ENCODE measurements around the gene ANKRD55. TPM values are rescaled to one million over a fixed set of nuclear protein-coding genes. Genes with fewer than 3 reads are reported as not detected.

ANKRD55 gene
- polyA plus RNA-seq, 1 of the 3 experiments (the other 2 are of a cell fraction), result not detected

- CTCF ChIA-PET, result no interaction called here
- TF ChIP-seq USF2 (IDR thresholded peaks at IDR 0.05; ENCODE audit: borderline replicate concordance, low read depth, low read length) (no peak), FOSL2 (IDR thresholded peaks at IDR 0.05; ENCODE audit: borderline replicate concordance, low read depth) (no peak), RAD21 (IDR thresholded peaks at IDR 0.05; ENCODE audit: low read length) (no peak), GATA2 (CRISPR knock-in tag; IDR thresholded peaks at IDR 0.05) (no peak), NFIC (IDR thresholded peaks at IDR 0.05; ENCODE audit: borderline replicate concordance) (no peak), TCF12 (IDR thresholded peaks at IDR 0.05) (no peak), RCOR1 (IDR thresholded peaks at IDR 0.05; ENCODE audit: low read length) (no peak), FOXJ3 (CRISPR knock-in tag; IDR thresholded peaks at IDR 0.05) (no peak), RXRA (IDR thresholded peaks at IDR 0.05; ENCODE audit: borderline replicate concordance, low read depth) (no peak), ELF1 (IDR thresholded peaks at IDR 0.05) (no peak), TAF1 (IDR thresholded peaks at IDR 0.05; ENCODE audit: borderline replicate concordance, low read depth, low read length) (no peak), FOXM1 (IDR thresholded peaks at IDR 0.05; ENCODE audit: low read depth) (no peak)
- H3K9me2 ChIP-seq, result no peaks in the 10 kb centered on the region
- H3K27ac ChIP-seq (ENCODE audit: low read depth in 2 of 2, low read length in 1 of 2), result no peak overlapping the region
- H3F3A ChIP-seq (replicated peaks; ENCODE audit: insufficient read depth), result peaks cover 12% of the 10 kb centered on the region
- DNase-seq, result no peak
- no peaks in the 10 kb centered on the region for H4K20me1 ChIP-seq (ENCODE audit: insufficient read depth)
- no peaks in the 10 kb centered on the region for H3K27me3 ChIP-seq (ENCODE audit: insufficient read depth)
- no peak overlapping the region for H3K4me2 ChIP-seq
- POLR2A ChIA-PET, result no interaction called here
- no peak overlapping the region for H3K4me3 ChIP-seq (ENCODE audit: low read depth in 2 of 2, low read length in 1 of 2)
- H3K9ac ChIP-seq, result no peak overlapping the region
- 97% methylated on average over 3 of the region's 3 CpGs for WGBS (ENCODE audit: low lambda C conversion rate)
- H3K9me3 ChIP-seq, result no peaks in the 10 kb centered on the region
- H3K79me2 ChIP-seq (ENCODE audit: insufficient read depth), result no peaks in the 10 kb centered on the region
- no peak overlapping the region for H2AFZ ChIP-seq (ENCODE audit: low read depth)
- H3K4me1 ChIP-seq (ENCODE audit: control insufficient read depth in 1 of 2, insufficient read depth in 2 of 2, low read depth in 1 of 2, low read length in 1 of 2), result peaks cover 0 to 13% of the 10 kb centered on the region in 2 experiments; a peak in 2 of 4 replicates
- no peaks in the 10 kb centered on the region for H3K36me3 ChIP-seq (replicated peaks in 1 of 2; ENCODE audit: control insufficient read depth in 1 of 2, insufficient read depth in 2 of 2, low read length in 1 of 2)
Measured at GRCh38 chr5:56095579-56096102, 137.5 kb downstream of the ANKRD55 start.

GRCh38 chr5:56094579-56095361 lies 138.4 kb downstream of the ANKRD55 start:
- Histone ChIP-seq H3K4me1 (ENCODE audit: control insufficient read depth in 1 of 2, insufficient read depth in 2 of 2, low read depth in 1 of 2, low read length in 1 of 2) (peaks cover 0 to 9% of the 10 kb centered on the region in 2 experiments; a peak in 2 of 4 replicates), H2AFZ (ENCODE audit: low read depth) (no peak overlapping the region), H3K79me2 (ENCODE audit: insufficient read depth) (no peaks in the 10 kb centered on the region), H3K36me3 (replicated peaks in 1 of 2; ENCODE audit: control insufficient read depth in 1 of 2, insufficient read depth in 2 of 2, low read length in 1 of 2) (no peaks in the 10 kb centered on the region), H3K4me2 (no peak overlapping the region), H3K4me3 (ENCODE audit: low read depth in 2 of 2, low read length in 1 of 2) (no peak overlapping the region), H3K27me3 (ENCODE audit: insufficient read depth) (no peaks in the 10 kb centered on the region), H3K9me2 (no peaks in the 10 kb centered on the region), H4K20me1 (ENCODE audit: insufficient read depth) (no peaks in the 10 kb centered on the region), H3K9ac (no peak overlapping the region), H3K27ac (ENCODE audit: low read depth in 2 of 2, low read length in 1 of 2) (no peak overlapping the region), H3F3A (replicated peaks; ENCODE audit: insufficient read depth) (peaks cover 7% of the 10 kb centered on the region), H3K9me3 (no peaks in the 10 kb centered on the region)
- 95% methylated on average over 10 of the region's 10 CpGs for WGBS (ENCODE audit: low lambda C conversion rate)
- DNase-seq, result no peak
- ChIA-PET CTCF (interaction anchor here (1.0 kb wide), 1 partner anchor 158 kb away, joined by 3 read pairs; no protein-coding TSS in a partner anchor), POLR2A (no interaction called here)
- TF ChIP-seq TAF1 (IDR thresholded peaks at IDR 0.05; ENCODE audit: borderline replicate concordance, low read depth, low read length), result no peak
- no peak for TF ChIP-seq CHD2 (IDR thresholded peaks at IDR 0.05; ENCODE audit: low read length, partially characterized antibody)
- TF ChIP-seq SMC3 (IDR thresholded peaks at IDR 0.05; ENCODE audit: low read depth, low read length), result no peak
- TF ChIP-seq ZBTB33 (IDR thresholded peaks at IDR 0.05; ENCODE audit: borderline replicate concordance, low read depth), result no peak
- TF ChIP-seq, protein P1, sequence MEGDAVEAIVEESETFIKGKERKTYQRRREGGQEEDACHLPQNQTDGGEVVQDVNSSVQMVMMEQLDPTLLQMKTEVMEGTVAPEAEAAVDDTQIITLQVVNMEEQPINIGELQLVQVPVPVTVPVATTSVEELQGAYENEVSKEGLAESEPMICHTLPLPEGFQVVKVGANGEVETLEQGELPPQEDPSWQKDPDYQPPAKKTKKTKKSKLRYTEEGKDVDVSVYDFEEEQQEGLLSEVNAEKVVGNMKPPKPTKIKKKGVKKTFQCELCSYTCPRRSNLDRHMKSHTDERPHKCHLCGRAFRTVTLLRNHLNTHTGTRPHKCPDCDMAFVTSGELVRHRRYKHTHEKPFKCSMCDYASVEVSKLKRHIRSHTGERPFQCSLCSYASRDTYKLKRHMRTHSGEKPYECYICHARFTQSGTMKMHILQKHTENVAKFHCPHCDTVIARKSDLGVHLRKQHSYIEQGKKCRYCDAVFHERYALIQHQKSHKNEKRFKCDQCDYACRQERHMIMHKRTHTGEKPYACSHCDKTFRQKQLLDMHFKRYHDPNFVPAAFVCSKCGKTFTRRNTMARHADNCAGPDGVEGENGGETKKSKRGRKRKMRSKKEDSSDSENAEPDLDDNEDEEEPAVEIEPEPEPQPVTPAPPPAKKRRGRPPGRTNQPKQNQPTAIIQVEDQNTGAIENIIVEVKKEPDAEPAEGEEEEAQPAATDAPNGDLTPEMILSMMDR (IDR thresholded peaks at IDR 0.05), result no peak
- no peak for TF ChIP-seq EZH2phosphoT487 (IDR thresholded peaks at IDR 0.05; ENCODE audit: borderline replicate concordance, low read depth)
- TF ChIP-seq, protein P2, sequence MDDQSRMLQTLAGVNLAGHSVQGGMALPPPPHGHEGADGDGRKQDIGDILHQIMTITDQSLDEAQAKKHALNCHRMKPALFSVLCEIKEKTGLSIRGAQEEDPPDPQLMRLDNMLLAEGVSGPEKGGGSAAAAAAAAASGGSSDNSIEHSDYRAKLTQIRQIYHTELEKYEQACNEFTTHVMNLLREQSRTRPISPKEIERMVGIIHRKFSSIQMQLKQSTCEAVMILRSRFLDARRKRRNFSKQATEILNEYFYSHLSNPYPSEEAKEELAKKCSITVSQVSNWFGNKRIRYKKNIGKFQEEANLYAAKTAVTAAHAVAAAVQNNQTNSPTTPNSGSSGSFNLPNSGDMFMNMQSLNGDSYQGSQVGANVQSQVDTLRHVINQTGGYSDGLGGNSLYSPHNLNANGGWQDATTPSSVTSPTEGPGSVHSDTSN (IDR thresholded peaks at IDR 0.05), result no peak
- TF ChIP-seq YY1 (IDR thresholded peaks at IDR 0.05; ENCODE audit: low read depth), result no peak
- no peak for TF ChIP-seq USF1 (IDR thresholded peaks at IDR 0.05; ENCODE audit: borderline replicate concordance, low read depth)
- TF ChIP-seq SIN3A (IDR thresholded peaks at IDR 0.05; ENCODE audit: borderline replicate concordance, low read depth, low read length), result no peak
- no peak for TF ChIP-seq FOSL2 (IDR thresholded peaks at IDR 0.05; ENCODE audit: borderline replicate concordance, low read depth)
- TF ChIP-seq GATA2 (CRISPR knock-in tag; IDR thresholded peaks at IDR 0.05), result no peak
